Loucy (cell line): Measurements from ENCODE around the gene RPL22.

ENCODE experiments used
- H2AFZ ChIP-seq: fragments of 200-600 bp; sonication (generic); 2 replicates; pipeline ENCODE4 v1.6.0; 2016; ENCODE audit warnings: antibody characterized with exemption, mild to moderate bottlenecking, low read length, moderate library complexity
- H3F3A ChIP-seq: fragments of 200-600 bp; 2 replicates; pipeline ENCODE4 v1.6.0; 2016; ENCODE audit warnings: antibody characterized with exemption, low read depth, mild to moderate bottlenecking
- H3K27me3 ChIP-seq: fragments of 200-600 bp; sonication (generic); 2 replicates; pipeline ENCODE4 v1.6.1; 2014; ENCODE audit warnings: low read length, mild to moderate bottlenecking; ENCODE audit not compliant: insufficient read depth, poor library complexity, severe bottlenecking
- H3K36me3 ChIP-seq: fragments of 200-600 bp; sonication (generic); 2 replicates; pipeline ENCODE4 v1.6.1; 2016; ENCODE audit warnings: low read length; ENCODE audit not compliant: insufficient read depth
- H3K4me1 ChIP-seq: fragments of 200-600 bp; sonication (generic); 2 replicates; pipeline ENCODE4 v1.5.1; 2014; ENCODE audit warnings: low read length, mild to moderate bottlenecking; ENCODE audit not compliant: insufficient read depth, poor library complexity, severe bottlenecking
- H3K4me2 ChIP-seq: fragments of 200-600 bp; sonication (generic); 2 replicates; pipeline ENCODE4 v1.6.0; 2014; ENCODE audit warnings: antibody characterized with exemption, low read length, low read depth, mild to moderate bottlenecking; ENCODE audit not compliant: poor library complexity, severe bottlenecking
- H3K4me3 ChIP-seq: fragments of 200-600 bp; sonication (generic); 2 replicates; pipeline ENCODE4 v1.5.1; 2014; ENCODE audit warnings: low read length, mild to moderate bottlenecking, mixed read lengths; ENCODE audit not compliant: poor library complexity, severe bottlenecking
- H3K79me2 ChIP-seq: fragments of 200-600 bp; sonication (generic); 2 replicates; pipeline ENCODE4 v1.6.1; 2014; ENCODE audit warnings: low read length; ENCODE audit not compliant: insufficient read depth
- H3K9ac ChIP-seq: fragments of 200-600 bp; sonication (generic); 2 replicates; pipeline ENCODE4 v1.6.0; 2014; ENCODE audit warnings: mild to moderate bottlenecking, low read depth, low read length, moderate library complexity; ENCODE audit not compliant: poor library complexity, severe bottlenecking
- H3K9me2 ChIP-seq: fragments of 200-600 bp; sonication (generic); replicated peaks from 2 replicates; pipeline ENCODE4 v1.6.1; 2016; ENCODE audit warnings: low read depth, low read length, mixed read lengths
- H3K9me3 ChIP-seq: fragments of 200-600 bp; sonication (generic); 2 replicates; pipeline ENCODE4 v1.6.1; 2014; ENCODE audit warnings: mild to moderate bottlenecking, antibody characterized with exemption, low read length, low read depth; ENCODE audit not compliant: insufficient read depth
- H4K20me1 ChIP-seq: fragments of 200-600 bp; sonication (generic); 2 replicates; pipeline ENCODE4 v1.6.0; 2014; ENCODE audit warnings: antibody characterized with exemption, low read length, mild to moderate bottlenecking; ENCODE audit not compliant: insufficient read depth, poor library complexity, severe bottlenecking
- CTCF ChIP-seq: fragments of 200-600 bp; sonication (generic); conservative IDR thresholded peaks from 2 replicates; pipeline ENCODE4 v1.5.1; 2014; ENCODE audit warnings: mild to moderate bottlenecking, antibody characterized with exemption, low read length
- EZH2phosphoT487 ChIP-seq: fragments of 200-600 bp; IDR thresholded peaks from 2 replicates; pipeline ENCODE4 v1.6.1; 2018; ENCODE audit warnings: antibody characterized with exemption, mild to moderate bottlenecking, moderate library complexity, borderline replicate concordance

Gene RPL22

GRCh38 chr1:6168947-6169586 is 30.3 kb downstream of the RPL22 start:
- Histone ChIP-seq H3K4me3 (no peak overlapping the region), H3K36me3 (no peaks in the 10 kb centered on the region), H3K9me2 (no peaks in the 10 kb centered on the region), H3K9me3 (no peaks in the 10 kb centered on the region), H3F3A (no peaks in the 10 kb centered on the region), H2AFZ (no peak overlapping the region), H3K4me1 (no peaks in the 10 kb centered on the region), H3K9ac (no peak overlapping the region), H4K20me1 (no peaks in the 10 kb centered on the region), H3K27me3 (no peaks in the 10 kb centered on the region), H3K4me2 (no peak overlapping the region), H3K79me2 (no peaks in the 10 kb centered on the region)
- TF ChIP-seq CTCF: no peak
- no peak for TF ChIP-seq EZH2phosphoT487

GRCh38 chr1:6167391-6168303 is 31.7 kb downstream of the RPL22 start:
- TF ChIP-seq CTCF (no peak), EZH2phosphoT487 (no peak)
- no peak overlapping the region for H3K9ac ChIP-seq
- H2AFZ ChIP-seq: no peak overlapping the region
- no peaks in the 10 kb centered on the region for H3K9me3 ChIP-seq
- H3K4me1 ChIP-seq: no peaks in the 10 kb centered on the region
- no peaks in the 10 kb centered on the region for H3K79me2 ChIP-seq
- no peaks in the 10 kb centered on the region for H3K9me2 ChIP-seq
- no peaks in the 10 kb centered on the region for H3K36me3 ChIP-seq
- no peaks in the 10 kb centered on the region for H3F3A ChIP-seq
- H3K27me3 ChIP-seq: no peaks in the 10 kb centered on the region
- no peaks in the 10 kb centered on the region for H4K20me1 ChIP-seq
- H3K4me2 ChIP-seq: no peak overlapping the region
- H3K4me3 ChIP-seq: no peak overlapping the region

GRCh38 chr1:6166655-6167390 is 32.6 kb downstream of the RPL22 start:
- TF ChIP-seq CTCF (no peak), EZH2phosphoT487 (no peak)

More at GRCh38 chr1:6166655-6167390, 32.6 kb downstream of the RPL22 start:
- Histone ChIP-seq H3K4me2 (no peak overlapping the region), H2AFZ (no peak overlapping the region), H3F3A (no peaks in the 10 kb centered on the region), H3K9me3 (no peaks in the 10 kb centered on the region), H3K4me1 (no peaks in the 10 kb centered on the region), H3K9me2 (no peaks in the 10 kb centered on the region), H3K79me2 (no peaks in the 10 kb centered on the region), H3K9ac (no peak overlapping the region), H3K27me3 (no peaks in the 10 kb centered on the region), H4K20me1 (no peaks in the 10 kb centered on the region), H3K36me3 (no peaks in the 10 kb centered on the region), H3K4me3 (no peak overlapping the region)
